PC-3 (cell line): ENCODE data around the gene DNAAF5. TPM values are rescaled to one million over a fixed set of nuclear protein-coding genes. Genes with fewer than 3 reads are reported as not detected.

ENCODE experiments used
- ATAC-seq: fragments of 200-7000 bp; cut with Tn5 transposase; 2 replicates; pipeline ENCODE4 v1.9.1; 2020; ENCODE audit warnings: mild to moderate bottlenecking, moderate library complexity
- BruUV-seq: library from RNA; stranded (reverse); fragments of 400-500 nt; replicated peaks from 2 replicates; lab custom pipeline; 2021; lab: Mats Ljungman, UMichigan
- CTCF ChIA-PET: fragments of 300-600 bp; sonication (Branson Sonifier 250); formaldehyde crosslinking; loops from one replicate; lab custom pipeline; 2022; ENCODE audit warnings: antibody characterized with exemption; lab: Charles Lee
- POLR2A ChIA-PET: fragments of 300-600 bp; sonication (Branson Sonifier 250); formaldehyde crosslinking; loops from one replicate; lab custom pipeline; 2022; ENCODE audit warnings: antibody characterized with exemption; ENCODE audit not compliant: unreplicated experiment; lab: Charles Lee
- DNase-seq: peaks from one replicate; pipeline ENCODE4 v3.0.0-alpha.2; 2015
- H2AFZ ChIP-seq: fragments of 300-600 bp; sonication (generic); 2 replicates; pipeline ENCODE4 v1.6.0; 2016; ENCODE audit warnings: antibody characterized with exemption, low read length
- H3F3A ChIP-seq: fragments of 300-600 bp; sonication (generic); one replicate; pipeline ENCODE4 v1.6.0; 2017; ENCODE audit warnings: antibody characterized with exemption, low read length, control low read depth, mild to moderate bottlenecking; ENCODE audit not compliant: unreplicated experiment
- H3K27ac ChIP-seq: fragments of 300-600 bp; sonication (generic); 2 replicates; pipeline ENCODE4 v1.5.1; 2016; ENCODE audit warnings: mild to moderate bottlenecking, low read length
- H3K27me3 ChIP-seq: fragments of 300-600 bp; sonication (generic); 2 replicates; pipeline ENCODE4 v1.6.1; 2016; ENCODE audit warnings: low read length, mixed read lengths
- H3K36me3 ChIP-seq: fragments of 300-600 bp; sonication (generic); 2 replicates; pipeline ENCODE4 v1.6.1; 2016; ENCODE audit warnings: low read depth, mixed run types, low read length, mixed read lengths
- H3K4me1 ChIP-seq: fragments of 300-600 bp; sonication (generic); 2 replicates; pipeline ENCODE4 v1.5.1; 2016; ENCODE audit warnings: low read length; ENCODE audit not compliant: insufficient read depth
- H3K4me2 ChIP-seq: fragments of 300-600 bp; sonication (generic); 2 replicates; pipeline ENCODE4 v1.6.0; 2016; ENCODE audit warnings: low read length
- H3K4me3 ChIP-seq: fragments of 300-600 bp; sonication (generic); 2 replicates; pipeline ENCODE4 v1.5.1; 2016; ENCODE audit warnings: mild to moderate bottlenecking, low read length, mixed read lengths
- H3K79me2 ChIP-seq: fragments of 300-600 bp; sonication (generic); 2 replicates; pipeline ENCODE4 v1.6.1; 2017; ENCODE audit warnings: low read length, mixed read lengths
- H3K9ac ChIP-seq: fragments of 300-600 bp; sonication (generic); 2 replicates; pipeline ENCODE4 v1.6.0; 2016; ENCODE audit warnings: mild to moderate bottlenecking, low read length
- H3K9me2 ChIP-seq: fragments of 300-600 bp; sonication (generic); replicated peaks from 2 replicates; pipeline ENCODE4 v1.6.1; 2016; ENCODE audit warnings: mixed run types, low read length, mixed read lengths
- H3K9me3 ChIP-seq: fragments of 300-600 bp; sonication (generic); 2 replicates; pipeline ENCODE4 v1.6.1; 2016; ENCODE audit warnings: low read length, mixed read lengths
- H4K20me1 ChIP-seq: fragments of 300-600 bp; sonication (generic); 2 replicates; pipeline ENCODE4 v1.6.1; 2016; ENCODE audit warnings: low read length, mixed read lengths
- EZH2 ChIP-seq: fragments of 300-600 bp; sonication (generic); IDR thresholded peaks from one replicate; pipeline ENCODE4 v1.6.1; 2017; ENCODE audit warnings: antibody characterized with exemption, mild to moderate bottlenecking, low read length; ENCODE audit not compliant: unreplicated experiment
- EZH2phosphoT487 ChIP-seq: fragments of 300-600 bp; sonication (generic); IDR thresholded peaks from 2 replicates; pipeline ENCODE4 v1.6.1; 2018; ENCODE audit warnings: mild to moderate bottlenecking, antibody characterized with exemption, low read length, borderline replicate concordance
- intact Hi-C: fragments of 100-400 bp; cut with micrococcal nuclease; formaldehyde crosslinking; loops from 2 replicates; pipeline ENCODE4 v1.9.0; 2023
- total RNA-seq: library from RNA; depleted of rRNA; stranded (reverse); fragments of >200 nt; gene quantifications from 2 replicates; pipeline ENCODE4 v1.2.3, GENCODE V29; 2014
- TF ChIP-seq, protein P1 (sequence below): fragments of 300-600 bp; sonication (generic); conservative IDR thresholded peaks from 2 replicates; pipeline ENCODE4 v1.5.1; 2017; ENCODE audit warnings: antibody characterized with exemption, low read depth, mild to moderate bottlenecking, low read length

The DNAAF5 gene
- total RNA-seq, 1 experiment from 2014 or later, result 66.3 TPM

GRCh38 chr7:823649-824048, 97.2 kb downstream of the DNAAF5 start:
- H3K27me3 ChIP-seq, result no peaks in the 10 kb centered on the region
- no peak overlapping the region for H2AFZ ChIP-seq
- BruUV-seq, result no TSS peak
- DNase-seq (no peak), ATAC-seq (no peak)
- H3F3A ChIP-seq, result no peaks in the 10 kb centered on the region
- no peaks in the 10 kb centered on the region for H3K9me3 ChIP-seq
- no peaks in the 10 kb centered on the region for H3K9me2 ChIP-seq
- H4K20me1 ChIP-seq, result peaks cover 51% of the 10 kb centered on the region
- ChIA-PET CTCF (no interaction called here), POLR2A (no interaction called here)
- H3K9ac ChIP-seq, result no peak overlapping the region
- H3K4me2 ChIP-seq, result no peak overlapping the region
- TF ChIP-seq EZH2 (no peak), EZH2phosphoT487 (no peak)
- TF ChIP-seq, protein P1, sequence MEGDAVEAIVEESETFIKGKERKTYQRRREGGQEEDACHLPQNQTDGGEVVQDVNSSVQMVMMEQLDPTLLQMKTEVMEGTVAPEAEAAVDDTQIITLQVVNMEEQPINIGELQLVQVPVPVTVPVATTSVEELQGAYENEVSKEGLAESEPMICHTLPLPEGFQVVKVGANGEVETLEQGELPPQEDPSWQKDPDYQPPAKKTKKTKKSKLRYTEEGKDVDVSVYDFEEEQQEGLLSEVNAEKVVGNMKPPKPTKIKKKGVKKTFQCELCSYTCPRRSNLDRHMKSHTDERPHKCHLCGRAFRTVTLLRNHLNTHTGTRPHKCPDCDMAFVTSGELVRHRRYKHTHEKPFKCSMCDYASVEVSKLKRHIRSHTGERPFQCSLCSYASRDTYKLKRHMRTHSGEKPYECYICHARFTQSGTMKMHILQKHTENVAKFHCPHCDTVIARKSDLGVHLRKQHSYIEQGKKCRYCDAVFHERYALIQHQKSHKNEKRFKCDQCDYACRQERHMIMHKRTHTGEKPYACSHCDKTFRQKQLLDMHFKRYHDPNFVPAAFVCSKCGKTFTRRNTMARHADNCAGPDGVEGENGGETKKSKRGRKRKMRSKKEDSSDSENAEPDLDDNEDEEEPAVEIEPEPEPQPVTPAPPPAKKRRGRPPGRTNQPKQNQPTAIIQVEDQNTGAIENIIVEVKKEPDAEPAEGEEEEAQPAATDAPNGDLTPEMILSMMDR, result no peak
- no peak overlapping the region for H3K4me3 ChIP-seq
- H3K27ac ChIP-seq, result no peak overlapping the region
- intact Hi-C loops, result no loop called here
- peaks cover 100% of the 10 kb centered on the region for H3K79me2 ChIP-seq
- peaks cover 12% of the 10 kb centered on the region for H3K36me3 ChIP-seq
- H3K4me1 ChIP-seq, result no peaks in the 10 kb centered on the region

DNA sequence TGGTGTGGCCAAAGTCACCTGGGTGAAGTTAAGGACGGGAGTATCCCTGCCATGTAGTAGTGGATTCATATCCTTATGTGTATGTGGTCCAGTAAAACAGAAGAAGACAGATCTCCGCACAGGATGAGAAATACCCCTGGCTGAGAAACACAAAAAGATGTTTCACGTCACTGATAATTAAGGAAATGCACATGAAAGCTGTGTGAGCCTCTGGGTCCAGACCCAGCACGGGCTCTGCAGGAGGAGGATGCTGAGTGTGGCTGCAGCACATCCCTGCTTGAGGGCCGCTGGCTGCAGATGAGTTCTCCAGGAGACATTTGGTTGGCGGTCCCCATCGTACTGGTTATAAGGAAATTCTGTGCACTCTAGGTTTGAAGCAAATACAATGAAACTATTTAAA, 97.6 kb downstream of the DNAAF5 start:
- Histone ChIP-seq H3K4me1 (no peaks in the 10 kb centered on the region; the same call in 1 of the 2 replicates), H3K4me2 (no peak overlapping the region), H3K9me3 (no peaks in the 10 kb centered on the region), H3K36me3 (peaks cover 12% of the 10 kb centered on the region), H3F3A (no peaks in the 10 kb centered on the region), H4K20me1 (peaks cover 50% of the 10 kb centered on the region), H2AFZ (no peak overlapping the region), H3K79me2 (peaks cover 100% of the 10 kb centered on the region), H3K4me3 (no peak overlapping the region), H3K9me2 (no peaks in the 10 kb centered on the region), H3K27ac (no peak overlapping the region), H3K27me3 (no peaks in the 10 kb centered on the region), H3K9ac (no peak overlapping the region)
- TF ChIP-seq, protein P1, result no peak
- no peak for TF ChIP-seq EZH2
- TF ChIP-seq EZH2phosphoT487, result no peak
- no peak for DNase-seq
- CTCF ChIA-PET, result no interaction called here
- ATAC-seq, result no peak
- POLR2A ChIA-PET, result no interaction called here
- no TSS peak for BruUV-seq
- intact Hi-C loops, result no loop called here

GRCh38 chr7:824664-825063, 98.2 kb downstream of the DNAAF5 start:
- H3K27ac ChIP-seq, result no peak overlapping the region
- no peaks in the 10 kb centered on the region for H3K27me3 ChIP-seq
- H4K20me1 ChIP-seq, result peaks cover 47% of the 10 kb centered on the region
- no peak overlapping the region for H3K4me3 ChIP-seq
- ATAC-seq (no peak), DNase-seq (no peak)
- POLR2A ChIA-PET, result no interaction called here
- no peaks in the 10 kb centered on the region for H3K9me2 ChIP-seq
- peaks cover 100% of the 10 kb centered on the region for H3K79me2 ChIP-seq
- H3F3A ChIP-seq, result no peaks in the 10 kb centered on the region
- no peak overlapping the region for H3K4me2 ChIP-seq
- H3K9ac ChIP-seq, result no peak overlapping the region
- BruUV-seq, result no TSS peak
- intact Hi-C loops, result no loop called here
- no peaks in the 10 kb centered on the region for H3K9me3 ChIP-seq
- CTCF ChIA-PET, result no interaction called here
- peaks cover 12% of the 10 kb centered on the region for H3K36me3 ChIP-seq
- TF ChIP-seq, protein P1, result no peak
- no peak for TF ChIP-seq EZH2
- no peak for TF ChIP-seq EZH2phosphoT487
- H3K4me1 ChIP-seq, result no peaks in the 10 kb centered on the region; the same call in 1 of the 2 replicates
- no peak overlapping the region for H2AFZ ChIP-seq
